ENCODE results near the gene TCP11L1. TPM values are rescaled to one million over a fixed set of nuclear protein-coding genes. Genes with fewer than 3 reads are reported as not detected.

The TCP11L1 gene
- total and polyA plus RNA-seq, 2 of the 8 experiments (the other 6 are each of a cell fraction or from before 2014, with no cell fraction given) = 10.9 to 23.1 TPM

GRCh38 chr11:33083918-33084317 lies 44.5 kb downstream of the TCP11L1 start:
- Histone ChIP-seq H3K23ac (ENCODE audit: insufficient read length) (no peak overlapping the region), H3K56ac (replicated peaks; ENCODE audit: insufficient read length, low read depth, low read length) (no peak overlapping the region), H3K79me1 (ENCODE audit: low read depth, low read length) (no peaks in the 10 kb centered on the region), H3K4me3 (ENCODE audit: extremely low read depth in 1 of 4, insufficient read depth in 2 of 4, low read depth in 3 of 4, low read length in 4 of 4) (no peak overlapping the region), H2AK5ac (ENCODE audit: low read depth, low read length) (no peak overlapping the region), H4K91ac (replicated peaks; ENCODE audit: insufficient read length, low read length) (no peak overlapping the region), H2BK120ac (replicated peaks; ENCODE audit: low read depth, low read length) (no peak overlapping the region), H3K9ac (replicated peaks in 1 of 4; ENCODE audit: extremely low read depth in 1 of 4, low read depth in 3 of 4, low read length in 3 of 4) (no peak overlapping the region), H2BK20ac (ENCODE audit: low read length) (no peak overlapping the region), H2BK15ac (ENCODE audit: low read length) (no peak overlapping the region), H2AFZ (ENCODE audit: low read length) (no peak overlapping the region), H3K36me3 (ENCODE audit: control insufficient read depth in 2 of 4, insufficient read depth in 4 of 4, low read length in 3 of 4) (peaks cover 5 to 23% (median 14%) of the 10 kb centered on the region in 4 experiments; a peak in 4 of 8 replicates), H4K8ac (ENCODE audit: extremely low read depth, insufficient read depth, low read length) (no peak overlapping the region), H3K4ac (replicated peaks; ENCODE audit: insufficient read length, low read depth, low read length) (no peak overlapping the region), H3K14ac (ENCODE audit: insufficient read length) (no peak overlapping the region), H3K79me2 (ENCODE audit: control insufficient read depth in 1 of 2, insufficient read depth in 2 of 2, low read length in 2 of 2) (no peaks in the 10 kb centered on the region), H3K27me3 (replicated peaks in 1 of 4; ENCODE audit: control insufficient read depth in 3 of 4, extremely low read depth in 1 of 4, insufficient read depth in 3 of 4, low read length in 3 of 4) (no peaks in the 10 kb centered on the region), H3K23me2 (ENCODE audit: low read depth, low read length) (no peaks in the 10 kb centered on the region), H4K20me1 (replicated peaks in 1 of 2; ENCODE audit: control insufficient read depth in 1 of 2, insufficient read depth in 2 of 2, low read length in 2 of 2) (no peaks in the 10 kb centered on the region), H2BK12ac (ENCODE audit: low read depth, low read length) (no peak overlapping the region), H2BK5ac (ENCODE audit: low read depth, low read length) (no peak overlapping the region), H3K4me1 (replicated peaks in 1 of 4; ENCODE audit: control insufficient read depth in 3 of 4, insufficient read depth in 4 of 4, low read length in 3 of 4) (no peaks in the 10 kb centered on the region), H3K9me3 (ENCODE audit: insufficient read depth in 2 of 2, low read depth in 1 of 2, low read length in 1 of 2) (no peaks in the 10 kb centered on the region), H4K5ac (ENCODE audit: insufficient read length, low read depth, low read length) (no peak overlapping the region), H3K4me2 (ENCODE audit: insufficient read depth in 1 of 2, low read depth in 2 of 2, low read length in 2 of 2) (no peak overlapping the region), H3K18ac (ENCODE audit: extremely low read depth, low read length) (no peak overlapping the region), H3K27ac (ENCODE audit: low read depth, low read length) (no peak overlapping the region)
- DNase-seq (ENCODE audit: low read depth in 1 of 2, low spot score in 2 of 2) (no peak), FAIRE-seq (no peak)
- ChIA-PET CTCF (ENCODE audit: partially characterized antibody) (interaction anchor here (0.6 kb wide), 1 partner anchor 29 kb away, joined by 3 read pairs; no protein-coding TSS in a partner anchor), POLR2A (ENCODE audit: partially characterized antibody) (no interaction called here)
- TF ChIP-seq ZNF274 (IDR thresholded peaks at IDR 0.05; ENCODE audit: borderline replicate concordance, extremely low read depth, low read length) (no peak), CBX5 (IDR thresholded peaks at IDR 0.05; ENCODE audit: low read depth, low read length) (no peak), HDAC2 (IDR thresholded peaks at IDR 0.05; ENCODE audit: borderline replicate concordance in 1 of 2, low read depth in 2 of 2, low read length in 2 of 2) (no peak)
- WGBS, 2 experiments (ENCODE audit: extremely low coverage in 1 of 2, insufficient coverage in 1 of 2, insufficient read length in 1 of 2, insufficient replicate concordance in 2 of 2, low coverage in 1 of 2, low lambda C conversion rate in 2 of 2, missing lambda C conversion rate in 1 of 2) = 100% methylated on average over 1 of the region's 1 CpG; no CpG with 5 or more reads in 1 of the 2 experiments
